OCI-LY7 (cell line): ENCODE measurements around the gene NIM1K.

ENCODE experiments used
- EZH2phosphoT487 ChIP-seq: fragments of 200-600 bp; sonication (generic); IDR thresholded peaks from 2 replicates; pipeline ENCODE4 v1.6.1; 2018; ENCODE audit warnings: low read depth, borderline replicate concordance, mild to moderate bottlenecking, mixed run types, antibody characterized with exemption, low read length, moderate library complexity, mixed read lengths
- TF ChIP-seq, protein P1 (sequence below): fragments of 200-600 bp; sonication (generic); conservative IDR thresholded peaks from 2 replicates; pipeline ENCODE4 v1.5.1; 2014; ENCODE audit warnings: mild to moderate bottlenecking, antibody characterized with exemption, low read length, moderate library complexity, mixed read lengths

DNA sequence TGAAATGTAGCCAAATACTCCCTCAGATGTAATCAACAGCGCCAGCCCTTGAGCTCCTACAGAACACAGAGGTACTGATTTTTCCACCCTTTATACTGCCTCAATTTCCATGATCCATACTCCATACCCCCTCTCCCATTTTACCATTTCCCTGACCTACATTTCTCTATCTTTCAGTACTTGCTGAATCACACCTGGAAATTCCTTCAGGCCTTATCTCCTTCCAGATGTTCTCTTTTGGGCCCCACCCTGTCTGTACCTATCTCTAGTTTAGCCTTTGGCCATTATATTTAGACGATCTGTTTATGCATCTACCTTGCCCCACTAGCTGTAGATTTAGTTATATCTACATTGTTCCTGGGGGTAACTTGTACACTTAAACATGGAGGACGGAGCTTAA is 5.5 kb downstream of the NIM1K start:
- TF ChIP-seq, protein P1, sequence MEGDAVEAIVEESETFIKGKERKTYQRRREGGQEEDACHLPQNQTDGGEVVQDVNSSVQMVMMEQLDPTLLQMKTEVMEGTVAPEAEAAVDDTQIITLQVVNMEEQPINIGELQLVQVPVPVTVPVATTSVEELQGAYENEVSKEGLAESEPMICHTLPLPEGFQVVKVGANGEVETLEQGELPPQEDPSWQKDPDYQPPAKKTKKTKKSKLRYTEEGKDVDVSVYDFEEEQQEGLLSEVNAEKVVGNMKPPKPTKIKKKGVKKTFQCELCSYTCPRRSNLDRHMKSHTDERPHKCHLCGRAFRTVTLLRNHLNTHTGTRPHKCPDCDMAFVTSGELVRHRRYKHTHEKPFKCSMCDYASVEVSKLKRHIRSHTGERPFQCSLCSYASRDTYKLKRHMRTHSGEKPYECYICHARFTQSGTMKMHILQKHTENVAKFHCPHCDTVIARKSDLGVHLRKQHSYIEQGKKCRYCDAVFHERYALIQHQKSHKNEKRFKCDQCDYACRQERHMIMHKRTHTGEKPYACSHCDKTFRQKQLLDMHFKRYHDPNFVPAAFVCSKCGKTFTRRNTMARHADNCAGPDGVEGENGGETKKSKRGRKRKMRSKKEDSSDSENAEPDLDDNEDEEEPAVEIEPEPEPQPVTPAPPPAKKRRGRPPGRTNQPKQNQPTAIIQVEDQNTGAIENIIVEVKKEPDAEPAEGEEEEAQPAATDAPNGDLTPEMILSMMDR: no peak
- TF ChIP-seq EZH2phosphoT487: no peak
